ENCODE measurements around the gene TPPP3. TPM values are rescaled to one million over a fixed set of nuclear protein-coding genes. Genes with fewer than 3 reads are reported as not detected.

TPPP3 gene
- total and polyA plus RNA-seq, 9 of the 15 experiments (the other 6 are each of a cell fraction or from before 2014, with no cell fraction given), result 0.13 to 0.50 (median 0.36) TPM; not detected in 2

- no TSS peak for BruUV-seq (replicated peaks)
- H3K27ac ChIP-seq (ENCODE audit: extremely low read depth, low read depth, low read length), result no peak overlapping the region
- peaks cover 6% of the 10 kb centered on the region; the same call in 1 of the 3 replicates for H3K36me3 ChIP-seq (ENCODE audit: control insufficient read depth, insufficient read depth, low read length)
- ATAC-seq (no peak), DNase-seq (ENCODE audit: extremely low read depth in 1 of 4, low spot score in 3 of 4) (no peak), FAIRE-seq (peak; percentile 15)
- peaks cover 3% of the 10 kb centered on the region for H3K9me1 ChIP-seq (ENCODE audit: control insufficient read depth, insufficient read depth, low read length)
- H4K20me1 ChIP-seq (replicated peaks; ENCODE audit: control insufficient read depth, insufficient read depth, low read length), result peaks cover 13% of the 10 kb centered on the region; the same call in 1 of the 2 replicates
- 0 out of 4 replicates have a peak overlapping the region, but pooled peaks of 1 of the 2 experiments have one; percentile 68 for H3K9ac ChIP-seq (ENCODE audit: insufficient read depth in 1 of 2, low read depth in 2 of 2, low read length in 2 of 2)
- H3K4me2 ChIP-seq (ENCODE audit: insufficient read depth, low read length), result no peak overlapping the region
- H3K27me3 ChIP-seq (ENCODE audit: control insufficient read depth in 2 of 2, insufficient read depth in 2 of 2, low read length in 2 of 2), result no peaks in the 10 kb centered on the region
- no peaks in the 10 kb centered on the region for H3K79me2 ChIP-seq (ENCODE audit: control insufficient read depth, insufficient read depth, low read length)
- ChIA-PET POLR2A (no interaction called here), CTCF (ENCODE audit: low intra/inter-chr PET ratio) (no interaction called here)
- H3K4me3 ChIP-seq, result no peak overlapping the region
- intact Hi-C loops (cut with micrococcal nuclease), result no loop called here
- no peak for TF ChIP-seq GTF3C2 (IDR thresholded peaks at IDR 0.05; ENCODE audit: borderline replicate concordance, extremely low read depth, insufficient read length)
- 0 out of 2 replicates have a peak, but pooled peaks have one; percentile 5 for TF ChIP-seq ZNF740 (CRISPR knock-in tag; IDR thresholded peaks at IDR 0.05)
- no peak for TF ChIP-seq ZNF740 (tag; IDR thresholded peaks at IDR 0.05)
- no peak for TF ChIP-seq HMGN3 (IDR thresholded peaks at IDR 0.05; ENCODE audit: borderline replicate concordance, extremely low read depth, insufficient read length, low read depth, low read length)
- TF ChIP-seq ARID3B (CRISPR knock-in tag; IDR thresholded peaks at IDR 0.05; ENCODE audit: borderline replicate concordance), result no peak
- in situ Hi-C loops (cut with MboI), result no loop called here
- peaks cover 6 to 39% of the 10 kb centered on the region in 2 experiments; a peak in 3 of 5 replicates for H3K4me1 ChIP-seq (replicated peaks in 1 of 2; ENCODE audit: control insufficient read depth in 2 of 2, insufficient read depth in 2 of 2, low read length in 2 of 2)
- H3K9me3 ChIP-seq (replicated peaks; ENCODE audit: control insufficient read depth, insufficient read depth, low read depth, low read length), result no peaks in the 10 kb centered on the region
- H2AFZ ChIP-seq (ENCODE audit: low read depth, low read length), result no peak overlapping the region
- 62% methylated on average over 5 of the region's 5 CpGs for WGBS (ENCODE audit: insufficient coverage, low coverage, missing lambda C conversion rate)
Observed at GRCh38 chr16:67432506-67432890, 39.2 kb upstream of the TPPP3 start.

All from K562 (cell line).